HG03442 (cell line): ENCODE results near the gene GADL1.

Experiments
- ATAC-seq: cut with Tn5 transposase; IDR thresholded peaks from one replicate; pipeline ENCODE4 v1.9.1; 2021; ENCODE audit warnings: mild to moderate bottlenecking, moderate library complexity; ENCODE audit not compliant: unreplicated experiment

GADL1 gene

DNA sequence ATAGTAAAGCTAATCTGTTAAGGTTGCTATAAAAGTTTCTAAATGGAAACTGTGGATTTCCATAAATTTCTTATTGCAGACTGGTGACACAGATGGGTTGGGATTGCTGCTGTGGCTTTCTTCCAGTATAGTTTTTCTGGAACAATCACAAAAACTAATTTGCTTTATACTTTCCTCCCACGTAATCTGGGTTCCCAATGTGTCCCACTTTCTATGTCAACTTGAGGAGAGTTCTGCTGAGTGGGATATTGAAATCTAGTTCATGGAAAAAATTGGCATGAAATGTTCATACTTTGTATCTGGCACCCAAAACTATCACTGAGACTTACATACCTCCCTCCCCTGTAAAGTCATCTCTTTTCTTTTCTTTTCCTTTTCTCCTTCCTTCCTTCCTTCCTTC, 161.3 kb downstream of the GADL1 start:
- ATAC-seq = no peak

DNA sequence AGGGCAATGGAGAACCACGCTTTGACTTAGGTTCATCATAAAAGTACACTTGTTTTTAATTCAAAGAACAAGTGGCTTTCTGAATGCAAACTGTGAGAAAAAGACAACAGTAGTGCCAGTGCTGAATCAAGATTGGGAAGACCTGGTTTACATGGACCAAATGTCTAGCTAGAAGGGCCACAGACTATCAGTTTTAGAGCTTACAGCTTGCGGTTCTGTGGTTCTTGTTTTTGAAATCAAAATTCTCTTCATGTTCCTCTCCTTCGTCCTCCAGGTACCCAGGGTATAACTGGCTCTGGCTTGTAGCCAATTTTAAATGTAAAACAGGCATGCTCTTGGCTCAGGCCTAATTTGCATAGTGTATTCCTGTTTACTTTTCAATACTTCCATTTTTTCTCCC, 163.5 kb downstream of the GADL1 start:
- ATAC-seq = no peak

DNA sequence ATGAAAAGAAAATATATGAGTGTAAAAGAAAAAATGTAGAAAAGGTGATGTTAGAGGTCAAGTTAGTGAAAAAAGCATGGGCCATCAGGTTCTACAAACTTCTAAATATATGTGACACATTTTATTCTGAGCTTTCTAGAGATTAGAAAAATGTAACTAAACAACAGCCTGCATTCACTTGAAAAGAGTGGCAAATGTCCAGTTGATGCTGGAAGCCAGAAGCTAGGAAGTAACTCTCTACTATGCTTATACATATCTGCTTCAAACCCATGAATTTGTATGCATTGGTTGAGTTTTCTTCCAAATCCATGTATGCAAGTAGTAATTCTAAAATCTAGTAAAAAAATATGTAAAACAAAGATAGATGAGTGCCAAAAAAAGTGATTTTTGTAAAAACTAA, 164.5 kb downstream of the GADL1 start:
- no peak for ATAC-seq

DNA sequence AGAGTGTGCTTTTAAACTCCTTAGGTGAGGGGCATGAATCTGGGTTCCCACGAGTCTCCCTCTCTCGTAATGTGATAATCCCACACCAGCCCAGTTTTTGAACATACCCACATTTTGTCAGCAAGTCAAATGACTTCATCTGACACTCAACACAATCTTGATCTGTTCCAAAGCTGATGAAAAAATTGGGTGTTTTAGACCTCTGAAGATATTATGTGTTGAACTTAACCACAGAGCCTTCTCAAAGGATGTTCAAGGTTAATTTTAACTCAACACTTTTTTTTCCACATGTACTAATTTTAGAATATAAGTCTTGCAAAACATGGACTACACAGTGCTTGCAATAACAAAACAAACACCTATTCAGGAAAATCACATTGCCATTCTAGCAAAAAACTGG, 164.9 kb downstream of the GADL1 start:
- ATAC-seq = no peak

DNA sequence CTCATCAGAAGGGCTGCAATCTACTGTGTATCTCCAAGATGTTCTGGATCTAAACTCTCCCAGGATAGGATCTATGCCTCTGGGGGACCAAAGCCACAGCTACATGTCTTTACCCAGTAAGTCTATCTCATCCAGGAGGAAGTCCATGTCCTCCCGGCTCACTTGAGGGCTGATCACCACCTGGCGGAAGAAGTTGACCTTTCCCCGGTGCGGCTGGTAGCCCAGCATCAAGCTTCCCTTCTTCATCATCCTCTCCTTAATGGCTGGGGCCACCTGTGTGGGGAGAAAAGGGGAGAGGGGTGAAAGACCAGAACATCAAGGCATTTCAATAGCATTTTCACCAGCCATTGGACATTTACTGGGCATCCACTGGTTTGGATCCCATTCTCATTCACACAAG, 166.3 kb downstream of the GADL1 start:
- ATAC-seq = no peak

DNA sequence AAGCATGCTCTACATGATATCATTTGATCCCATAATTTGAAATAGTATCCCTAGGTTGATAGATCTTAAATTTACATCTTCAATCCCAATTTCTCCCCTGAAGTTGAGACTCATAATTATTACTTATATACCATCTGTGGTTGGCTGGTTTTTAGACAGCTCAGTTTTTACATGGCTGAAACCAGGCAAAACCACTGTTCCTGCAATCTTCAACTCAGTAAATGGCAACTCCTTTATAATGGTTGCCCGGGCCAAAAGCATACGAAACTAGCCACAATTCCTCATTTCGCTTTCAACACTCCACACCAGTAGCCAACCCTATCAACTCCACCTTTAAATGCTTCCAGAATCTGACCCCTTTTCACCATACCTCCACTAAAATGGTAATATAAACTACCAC, 169.6 kb downstream of the GADL1 start:
- ATAC-seq = no peak

DNA sequence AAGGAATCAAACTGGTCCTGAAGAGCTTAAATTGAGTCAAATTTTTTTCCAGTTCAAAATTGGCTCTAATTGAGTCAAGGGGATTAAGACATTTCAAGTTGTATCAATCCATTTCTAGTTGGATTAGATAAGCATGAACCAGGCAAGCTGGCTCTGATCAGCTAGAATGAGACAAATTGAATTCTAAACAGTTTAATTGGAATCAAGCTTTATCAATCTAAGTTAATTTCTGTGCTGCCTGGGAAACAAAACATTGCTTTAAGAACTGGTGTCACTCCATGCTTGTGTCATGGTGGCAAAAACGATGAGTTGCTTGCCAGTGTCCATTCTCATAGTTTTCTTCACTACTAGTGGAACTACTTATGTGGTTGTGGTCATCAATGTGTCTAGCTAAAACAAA, 171.2 kb downstream of the GADL1 start:
- ATAC-seq = no peak

DNA sequence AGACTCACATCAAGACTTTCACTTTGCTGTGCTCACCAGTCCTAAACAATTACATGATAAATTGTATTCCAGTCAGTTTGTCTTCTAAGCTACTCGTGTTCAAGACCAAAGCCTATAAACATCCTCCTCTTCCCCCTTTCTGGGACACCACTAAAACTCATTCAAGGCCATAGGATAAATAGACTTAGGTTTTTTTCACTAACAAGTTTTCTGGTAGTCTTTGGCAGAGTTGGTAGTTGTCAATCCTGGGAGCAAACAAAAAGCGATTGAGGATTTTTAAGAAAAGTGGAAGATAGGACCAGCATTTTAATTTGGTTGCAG, 173.2 kb downstream of the GADL1 start:
- ATAC-seq = no peak

DNA sequence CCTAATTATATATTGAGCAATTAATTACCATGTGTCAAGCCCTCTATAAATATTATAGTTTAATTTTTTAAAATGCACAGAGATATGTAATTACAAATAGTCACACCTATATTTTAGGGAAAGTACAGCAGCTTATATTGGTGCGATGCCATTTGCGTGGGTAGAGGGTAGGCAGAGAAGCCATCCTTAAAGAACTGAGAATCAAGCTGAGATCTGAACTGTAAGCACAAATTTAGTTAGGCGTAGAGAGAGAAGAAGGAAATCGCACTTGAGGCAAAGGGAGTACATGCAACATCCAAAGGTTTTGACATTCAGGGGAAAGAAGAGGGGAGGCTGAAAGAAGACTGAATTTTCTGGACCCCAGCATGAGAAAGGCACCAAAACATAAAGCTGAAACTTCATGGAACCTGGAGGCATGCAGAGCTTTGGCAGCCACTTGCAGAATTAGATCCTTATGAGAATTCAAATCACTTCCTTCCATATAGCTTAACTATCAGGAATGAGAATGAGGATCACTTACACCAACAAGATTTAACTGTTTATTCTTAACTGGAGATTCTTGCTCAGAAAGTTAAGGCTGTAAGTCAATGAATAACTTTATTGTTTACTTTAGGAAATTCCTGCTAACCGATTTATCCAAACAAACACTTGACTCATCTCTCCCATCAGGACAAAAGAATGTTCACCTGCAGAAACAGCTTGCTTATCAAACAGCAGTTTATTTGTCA, 173.7 kb downstream of the GADL1 start:
- ATAC-seq = no peak

DNA sequence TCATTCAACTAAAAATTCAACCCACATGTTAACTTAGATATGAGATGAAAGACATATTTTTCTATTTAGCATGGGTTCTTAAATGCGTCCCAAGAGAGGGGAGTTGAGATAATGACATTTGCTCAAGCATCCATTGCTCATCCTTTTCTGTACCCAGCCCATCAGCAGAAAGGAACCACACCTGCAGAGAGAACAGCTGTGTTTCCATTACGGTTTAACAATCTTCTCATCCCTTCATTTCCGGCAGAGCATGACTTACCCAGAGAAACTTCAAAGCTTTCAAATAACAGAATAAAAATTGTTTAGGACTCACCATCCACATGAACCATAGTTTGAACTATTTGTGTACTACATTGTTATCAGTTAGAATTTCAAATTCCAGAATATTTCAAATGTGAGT, 174.9 kb downstream of the GADL1 start:
- ATAC-seq = no peak

DNA sequence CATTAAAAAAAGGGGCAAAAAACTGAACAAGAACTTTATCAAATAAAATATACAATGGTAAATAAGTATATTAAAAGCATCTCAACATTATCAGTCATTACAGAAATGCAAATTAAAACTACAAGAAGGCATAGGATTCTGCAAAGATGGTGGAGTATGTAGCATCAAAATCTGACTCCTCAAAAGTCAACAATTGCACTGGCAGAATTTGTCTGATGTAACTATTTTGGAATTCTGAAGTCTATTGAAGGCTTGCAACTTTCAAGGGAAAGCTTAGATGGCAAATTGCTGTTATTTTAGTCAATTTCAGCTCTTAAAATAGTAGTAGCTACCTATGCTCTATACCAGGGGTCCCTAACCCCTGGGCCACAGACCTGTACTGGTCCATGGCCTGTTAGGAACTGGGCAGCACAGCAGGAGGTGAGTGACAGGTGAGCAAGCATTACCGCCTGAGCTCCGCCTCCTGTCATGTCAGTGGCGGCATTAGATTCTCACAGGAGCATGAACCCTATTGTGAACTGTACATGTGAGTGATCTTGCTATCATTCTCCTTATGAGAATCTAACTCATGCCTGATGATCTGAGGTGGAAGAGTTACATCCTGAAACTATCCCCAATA, 180.5 kb downstream of the GADL1 start:
- no peak for ATAC-seq

DNA sequence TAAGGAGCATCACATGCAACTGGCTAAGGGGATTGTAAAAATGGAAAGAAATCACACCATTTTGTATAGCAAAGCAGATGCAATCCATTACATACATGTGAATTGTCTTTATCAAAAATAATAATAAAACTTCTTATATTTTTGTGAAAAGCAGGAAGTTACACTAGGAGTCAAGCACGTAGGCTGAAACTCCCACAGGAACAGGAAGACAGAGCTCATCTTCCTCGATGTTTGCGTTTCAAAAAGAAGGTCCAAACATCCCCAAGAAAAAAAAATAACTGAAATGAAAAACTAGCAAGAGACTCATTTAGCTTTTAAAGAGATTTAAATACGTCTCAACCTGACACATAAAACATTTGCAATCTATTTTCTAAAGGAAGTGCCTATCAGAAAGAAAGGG, 181.5 kb downstream of the GADL1 start:
- no peak for ATAC-seq

DNA sequence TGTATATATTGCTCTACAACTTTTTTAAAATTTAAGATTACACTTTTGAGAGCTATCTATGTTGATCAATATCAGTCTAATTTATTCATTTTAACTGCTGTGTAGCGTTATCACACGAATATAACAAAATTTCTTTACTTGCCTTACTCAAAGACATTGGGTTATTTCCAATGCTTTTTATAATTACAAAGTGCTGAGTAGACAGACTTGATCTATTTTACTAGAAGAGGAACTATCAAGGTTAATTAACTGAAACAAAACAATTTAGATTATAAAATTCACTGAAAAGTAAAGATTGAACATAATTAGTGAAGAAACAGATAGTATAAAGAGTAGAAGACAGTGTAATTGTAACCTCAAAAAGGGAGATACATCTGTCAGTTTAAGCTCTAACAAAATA, 182.6 kb downstream of the GADL1 start:
- no peak for ATAC-seq

DNA sequence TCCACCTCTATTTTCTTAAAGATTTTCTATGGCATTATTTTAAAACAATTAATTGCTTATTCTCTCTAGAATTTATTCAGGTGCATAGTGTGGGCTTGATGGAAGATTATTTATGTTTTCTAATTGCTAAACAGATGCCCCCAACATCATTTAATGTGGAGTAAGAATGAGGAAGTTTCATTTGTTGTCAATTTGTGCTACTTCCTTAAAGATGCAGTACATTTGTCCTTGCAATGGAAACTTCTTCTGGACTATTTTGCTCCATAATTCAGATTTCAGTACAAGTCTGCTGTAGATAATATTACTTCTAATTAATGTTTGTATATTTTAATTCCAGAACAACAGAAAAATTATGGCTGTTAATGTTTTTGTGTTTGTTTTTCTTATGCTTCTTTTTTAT, 183.3 kb downstream of the GADL1 start:
- ATAC-seq = no peak

DNA sequence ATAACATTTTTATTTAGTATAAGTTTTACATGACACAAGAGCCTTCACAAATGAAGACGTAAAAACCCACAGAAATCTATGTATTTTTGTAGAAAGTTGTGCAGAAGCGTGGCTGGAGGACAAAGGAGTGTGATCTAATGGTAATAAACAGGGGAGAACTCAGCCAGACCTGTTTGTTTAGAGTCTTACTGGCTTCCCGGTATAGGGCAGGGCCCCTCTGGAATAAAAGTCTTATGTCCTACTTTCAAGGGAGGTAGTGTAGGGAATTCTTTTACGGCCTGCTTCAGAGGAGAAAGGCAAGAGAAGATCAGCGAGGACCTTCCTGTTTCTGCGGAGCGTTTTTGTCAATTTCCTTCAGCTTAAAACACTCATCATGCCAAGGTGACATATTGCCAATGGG, 184.4 kb downstream of the GADL1 start:
- ATAC-seq = no peak

DNA sequence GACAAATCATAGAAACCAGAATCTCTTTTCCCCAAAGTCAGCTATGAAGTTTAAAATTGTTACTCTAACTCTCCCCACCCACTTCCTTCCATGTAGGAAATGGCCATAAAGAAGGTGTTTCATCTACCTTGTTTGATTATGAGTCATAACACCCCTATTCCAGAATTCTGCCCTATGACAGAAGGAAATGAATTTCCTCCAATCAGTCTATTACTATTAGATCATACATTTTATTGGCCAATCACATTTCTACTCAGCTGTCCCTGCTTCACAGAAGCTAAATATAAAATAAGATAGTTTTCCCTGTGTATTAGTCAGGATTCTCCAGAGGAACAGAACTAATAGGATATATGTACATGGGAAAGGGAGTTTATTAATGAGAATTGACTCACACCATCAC, 186.0 kb downstream of the GADL1 start:
- ATAC-seq = no peak

DNA sequence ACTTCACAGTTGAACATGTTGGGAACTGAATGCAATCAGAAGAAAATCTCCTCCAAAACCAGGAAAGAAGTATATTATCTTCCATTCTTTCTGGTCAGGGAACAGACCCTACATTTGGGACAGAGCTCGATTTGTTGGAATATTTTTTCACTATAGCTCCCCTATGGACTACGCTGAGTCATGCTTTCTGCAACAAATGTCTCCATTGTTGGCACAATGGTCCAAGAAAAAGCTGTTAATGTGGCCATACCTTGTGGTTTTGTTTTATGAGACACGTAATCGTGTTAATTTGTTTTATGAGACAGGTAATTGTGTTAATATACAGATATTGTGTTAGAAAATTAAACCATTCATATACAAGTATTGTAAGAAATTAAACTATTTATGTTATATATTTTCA, 186.6 kb downstream of the GADL1 start:
- ATAC-seq = no peak

DNA sequence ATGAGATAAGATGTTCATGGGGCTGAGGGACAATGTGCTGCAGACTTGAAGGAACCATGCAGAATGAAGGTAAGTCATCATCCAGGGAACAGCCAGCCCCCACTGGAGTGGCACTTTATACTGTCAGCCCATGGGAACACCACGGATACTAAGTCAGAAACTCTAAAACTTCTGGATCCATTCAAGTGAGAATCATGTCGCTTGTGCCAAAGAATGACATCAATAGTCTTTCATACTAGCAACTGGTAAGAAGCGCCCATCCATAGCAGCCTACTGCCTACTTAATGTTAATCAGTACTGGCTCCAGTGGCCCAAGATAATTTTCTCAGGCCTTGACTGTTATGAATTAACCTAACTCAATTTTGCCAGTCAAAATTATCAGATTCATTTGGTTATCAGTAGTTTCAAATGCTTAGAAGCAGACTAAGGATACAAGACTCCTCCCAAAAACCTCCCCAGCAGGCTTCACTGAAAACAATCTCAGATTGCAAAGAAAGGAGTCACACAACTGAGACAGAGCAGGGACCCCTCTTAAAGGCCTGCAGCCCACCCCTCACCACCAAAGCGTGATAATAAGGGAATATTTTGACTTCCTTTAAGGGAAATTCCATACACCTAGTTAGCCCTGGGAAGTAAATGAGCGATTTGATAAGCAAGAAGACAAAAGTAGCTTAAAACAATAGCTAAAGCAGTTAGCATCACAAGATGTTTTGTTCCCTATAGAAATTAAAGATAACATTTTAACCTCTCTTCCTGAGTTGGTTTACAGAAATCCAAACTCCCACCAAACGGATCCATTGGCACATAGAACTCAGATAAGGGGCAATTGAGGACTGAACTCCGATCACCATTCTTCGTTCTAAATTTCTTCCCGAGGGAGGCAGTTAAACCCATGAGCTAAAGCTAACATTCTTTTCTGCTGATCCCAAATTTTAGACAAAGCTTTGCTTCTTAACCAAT, 189.2 kb downstream of the GADL1 start:
- ATAC-seq = no peak

DNA sequence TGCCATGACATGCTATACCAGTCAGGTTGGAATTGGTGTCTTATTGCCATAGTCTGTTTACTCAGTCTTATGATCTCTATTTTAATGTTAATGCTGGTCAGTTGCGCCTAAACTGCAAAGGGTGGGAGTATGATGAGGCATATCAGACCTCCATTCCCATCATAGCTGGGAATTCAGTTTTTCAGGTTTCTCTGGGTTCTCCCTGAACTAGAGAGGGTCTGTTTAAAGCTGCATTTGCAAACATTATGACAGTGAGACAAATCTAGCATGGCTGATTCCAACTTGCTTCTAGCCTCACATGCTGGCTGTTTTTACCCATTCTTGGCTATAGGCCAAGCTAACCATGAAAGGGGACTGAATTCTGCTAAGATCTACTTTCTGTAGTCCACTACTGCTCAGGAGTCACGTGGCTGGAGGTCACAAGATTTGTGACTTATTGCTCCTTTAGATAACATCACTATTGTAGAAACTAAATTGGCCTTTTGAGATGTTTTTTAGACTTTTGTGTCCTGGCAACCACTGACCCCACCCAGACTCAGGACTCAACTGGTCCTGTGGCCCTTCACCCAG, 191.5 kb downstream of the GADL1 start:
- no peak for ATAC-seq

DNA sequence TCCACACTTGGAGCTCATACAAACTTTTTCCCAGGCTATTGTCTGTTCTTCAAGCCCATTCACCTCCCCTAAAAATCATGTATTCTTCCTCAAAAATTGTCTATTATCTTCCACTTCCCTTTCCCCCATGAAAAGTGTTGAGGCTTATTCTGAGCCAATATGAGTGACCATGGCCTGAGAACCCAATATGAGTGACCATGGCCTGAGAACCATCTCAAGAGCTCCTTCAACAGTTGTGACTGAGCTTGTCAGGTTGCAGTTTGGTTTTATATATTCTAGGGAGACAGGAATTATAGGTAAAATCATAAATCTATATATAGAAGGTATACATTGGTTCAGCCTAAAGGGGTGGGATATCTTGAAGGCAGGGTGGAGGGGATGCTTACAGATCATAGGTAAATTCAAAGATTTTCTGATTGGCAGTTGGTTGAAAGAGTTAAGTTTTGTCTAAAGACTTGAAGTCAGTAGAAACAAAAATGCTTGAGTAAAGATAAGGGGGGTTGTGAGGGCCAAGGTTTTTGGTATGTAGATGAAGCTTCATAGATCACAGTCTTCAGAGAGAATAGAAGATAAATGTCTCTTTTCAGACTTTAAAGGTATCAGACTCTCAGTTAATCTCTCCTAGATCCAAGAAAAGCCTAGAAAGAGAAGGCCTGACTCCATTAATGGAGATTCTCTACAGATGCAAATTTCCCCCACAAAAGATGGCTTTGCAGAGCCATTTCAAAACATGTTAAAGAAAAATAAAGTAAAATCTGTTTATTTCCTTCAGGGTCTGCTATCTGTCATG, 192.2 kb downstream of the GADL1 start:
- ATAC-seq = no peak
